BE2C (cell line): ENCODE data around the gene ITGB5.

Source experiments
- DNase-seq: peaks from one replicate; pipeline ENCODE4 v3.0.0-alpha.2; 2020
- H3K27me3 ChIP-seq: fragments of 250-450 bp; sonication (Bioruptor Pico); 2 replicates; pipeline ENCODE4 v1.5.1; 2020; ENCODE audit warnings: mild to moderate bottlenecking
- H3K36me3 ChIP-seq: fragments of 250-450 bp; sonication (Bioruptor Pico); 2 replicates; pipeline ENCODE4 v1.5.1; 2020; ENCODE audit warnings: mild to moderate bottlenecking
- H3K4me1 ChIP-seq: fragments of 250-450 bp; sonication (Bioruptor Pico); 2 replicates; pipeline ENCODE4 v1.5.1; 2020
- H3K4me3 ChIP-seq: 2 replicates; pipeline ENCODE4 v1.5.1; 2011; ENCODE audit warnings: low read depth, low read length
- H3K9me3 ChIP-seq: fragments of 250-450 bp; sonication (Bioruptor Pico); 2 replicates; pipeline ENCODE4 v1.5.1; 2020
- TF ChIP-seq, protein P1 (sequence below): IDR thresholded peaks from 2 replicates; pipeline ENCODE4 v1.5.1; 2012; ENCODE audit warnings: mild to moderate bottlenecking, low read depth, low read length

Gene ITGB5

DNA sequence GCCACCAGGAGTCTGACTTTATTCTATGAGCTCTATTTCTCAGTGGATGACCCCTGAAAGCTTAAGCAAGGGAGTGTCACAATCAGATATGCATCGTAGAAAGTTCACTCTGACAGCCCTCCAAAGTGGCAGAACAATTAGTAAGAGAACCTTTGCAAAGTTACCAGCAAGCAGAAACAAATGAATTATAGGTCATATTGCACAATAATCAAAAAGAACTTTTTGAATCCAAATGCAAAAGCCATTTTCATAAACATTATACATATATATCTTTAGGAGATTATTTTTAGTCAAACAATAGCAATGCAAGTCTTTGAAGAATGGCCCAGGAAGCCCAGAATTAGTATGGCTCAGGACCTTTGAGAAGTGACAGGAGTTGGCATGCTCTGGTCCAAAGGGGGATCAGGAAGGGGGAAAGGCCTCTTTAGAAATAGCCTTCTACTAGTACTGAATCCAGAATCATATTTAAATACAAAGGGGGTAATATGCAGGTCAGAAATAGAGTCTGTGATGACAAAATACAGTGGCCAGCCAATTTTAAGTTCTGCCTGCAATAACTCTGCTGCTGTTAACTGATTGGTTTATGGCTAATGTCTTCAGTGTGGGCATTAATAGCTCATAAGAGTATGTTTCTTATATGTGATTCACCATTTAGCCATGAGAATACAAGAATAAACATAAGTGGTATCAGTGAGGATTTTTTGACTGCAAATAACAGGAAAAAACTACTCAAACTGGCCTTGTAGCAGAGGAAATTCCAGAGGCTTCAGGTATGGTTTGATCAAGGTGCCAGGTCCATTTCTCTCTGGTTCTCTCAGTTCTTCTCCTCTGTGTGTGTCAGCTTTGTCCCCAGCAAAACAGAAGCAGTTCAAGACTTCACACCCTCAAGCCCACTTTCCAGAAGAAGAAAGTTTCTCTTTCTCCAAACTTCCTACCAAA, 17.0 kb upstream of the ITGB5 start:
- Histone ChIP-seq H3K4me3 (no peak overlapping the region), H3K4me1 (peaks cover 6% of the 10 kb centered on the region; the same call in 1 of the 2 replicates), H3K36me3 (no peaks in the 10 kb centered on the region), H3K27me3 (no peaks in the 10 kb centered on the region), H3K9me3 (no peaks in the 10 kb centered on the region)
- TF ChIP-seq, protein P1, sequence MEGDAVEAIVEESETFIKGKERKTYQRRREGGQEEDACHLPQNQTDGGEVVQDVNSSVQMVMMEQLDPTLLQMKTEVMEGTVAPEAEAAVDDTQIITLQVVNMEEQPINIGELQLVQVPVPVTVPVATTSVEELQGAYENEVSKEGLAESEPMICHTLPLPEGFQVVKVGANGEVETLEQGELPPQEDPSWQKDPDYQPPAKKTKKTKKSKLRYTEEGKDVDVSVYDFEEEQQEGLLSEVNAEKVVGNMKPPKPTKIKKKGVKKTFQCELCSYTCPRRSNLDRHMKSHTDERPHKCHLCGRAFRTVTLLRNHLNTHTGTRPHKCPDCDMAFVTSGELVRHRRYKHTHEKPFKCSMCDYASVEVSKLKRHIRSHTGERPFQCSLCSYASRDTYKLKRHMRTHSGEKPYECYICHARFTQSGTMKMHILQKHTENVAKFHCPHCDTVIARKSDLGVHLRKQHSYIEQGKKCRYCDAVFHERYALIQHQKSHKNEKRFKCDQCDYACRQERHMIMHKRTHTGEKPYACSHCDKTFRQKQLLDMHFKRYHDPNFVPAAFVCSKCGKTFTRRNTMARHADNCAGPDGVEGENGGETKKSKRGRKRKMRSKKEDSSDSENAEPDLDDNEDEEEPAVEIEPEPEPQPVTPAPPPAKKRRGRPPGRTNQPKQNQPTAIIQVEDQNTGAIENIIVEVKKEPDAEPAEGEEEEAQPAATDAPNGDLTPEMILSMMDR, result no peak
- DNase-seq, result no peak

GRCh38 chr3:124896824-124897526, 9.8 kb upstream of the ITGB5 start:
- Histone ChIP-seq H3K36me3 (no peaks in the 10 kb centered on the region), H3K9me3 (no peaks in the 10 kb centered on the region), H3K27me3 (no peaks in the 10 kb centered on the region), H3K4me1 (no peaks in the 10 kb centered on the region), H3K4me3 (no peak overlapping the region)
- no peak for DNase-seq
- TF ChIP-seq, protein P1, result no peak

DNA sequence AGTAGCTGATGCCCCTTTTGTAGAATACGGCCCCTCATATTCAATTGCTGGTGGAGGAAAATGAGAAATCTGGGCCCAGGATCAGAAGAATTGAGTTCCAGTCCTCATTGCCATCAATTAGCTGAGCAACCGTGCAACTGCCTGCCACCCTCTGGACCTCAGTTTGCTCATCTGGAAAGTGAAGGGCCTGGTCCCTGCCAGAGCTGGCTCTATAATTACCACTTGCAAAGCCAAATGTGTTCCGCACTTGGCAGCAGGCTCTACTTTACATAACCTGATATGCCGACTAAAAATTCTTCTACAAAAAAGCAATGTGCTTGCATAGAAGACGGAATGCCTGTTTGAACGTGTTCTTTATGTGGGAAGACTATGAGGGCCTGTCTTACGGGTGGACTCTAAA, 8.6 kb upstream of the ITGB5 start:
- no peaks in the 10 kb centered on the region for H3K4me1 ChIP-seq
- no peaks in the 10 kb centered on the region for H3K36me3 ChIP-seq
- H3K9me3 ChIP-seq, result no peaks in the 10 kb centered on the region
- H3K27me3 ChIP-seq, result no peaks in the 10 kb centered on the region
- TF ChIP-seq, protein P1, result no peak
- no peak for DNase-seq
- no peak overlapping the region for H3K4me3 ChIP-seq

DNA sequence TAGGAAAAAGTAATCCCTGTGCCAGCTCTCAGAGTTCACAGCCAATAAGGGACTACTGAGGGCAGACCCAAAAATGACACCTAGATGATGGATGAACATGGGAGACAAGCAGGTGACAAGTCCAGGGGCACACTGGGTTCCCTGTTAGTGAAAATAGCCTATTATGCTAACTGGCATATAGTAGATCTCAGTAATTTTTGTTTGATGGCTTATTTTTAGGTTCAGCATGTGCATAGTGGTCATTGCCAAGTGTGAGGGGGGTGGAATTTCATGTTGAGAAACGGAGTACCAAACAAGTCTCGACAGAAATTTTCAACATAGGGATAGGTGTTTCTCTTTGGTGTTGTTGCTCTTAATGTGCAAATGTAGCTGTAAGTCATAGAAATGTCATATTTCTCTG, 6.4 kb upstream of the ITGB5 start:
- Histone ChIP-seq H3K36me3 (no peaks in the 10 kb centered on the region; the same call in 1 of the 2 replicates), H3K27me3 (no peaks in the 10 kb centered on the region), H3K4me3 (no peak overlapping the region), H3K4me1 (no peaks in the 10 kb centered on the region), H3K9me3 (no peaks in the 10 kb centered on the region)
- DNase-seq, result no peak
- TF ChIP-seq, protein P1, result no peak

DNA sequence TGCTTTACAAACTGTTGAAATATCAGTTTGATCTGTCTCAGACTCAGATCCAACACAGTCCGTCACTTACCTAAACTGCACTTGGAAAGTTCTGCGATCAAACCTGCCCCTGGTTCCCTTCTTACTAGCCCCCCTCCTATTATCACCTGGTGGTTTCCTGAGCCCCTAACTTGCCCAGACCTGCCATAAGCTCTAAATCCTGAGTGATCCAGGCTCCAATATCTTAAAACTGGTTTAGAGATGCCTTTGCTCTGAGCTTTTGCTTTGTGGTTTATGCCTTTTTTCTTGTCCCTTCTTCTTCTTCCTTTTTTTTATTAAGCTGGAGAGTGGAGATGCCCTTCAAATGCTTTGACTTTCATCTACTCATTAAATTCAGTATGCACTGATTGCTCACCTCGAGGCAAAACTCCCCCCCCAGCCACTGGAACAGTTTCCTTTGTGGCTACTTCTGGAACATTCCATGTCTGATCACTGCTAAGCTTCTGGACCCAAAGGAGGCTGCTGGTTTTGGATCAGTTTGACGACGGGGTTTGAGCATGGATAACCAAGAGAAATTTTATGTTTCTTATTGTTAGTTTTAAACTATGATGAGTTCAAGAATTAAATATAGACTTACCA, 3.5 kb upstream of the ITGB5 start:
- Histone ChIP-seq H3K4me1 (no peaks in the 10 kb centered on the region), H3K36me3 (no peaks in the 10 kb centered on the region; the same call in 1 of the 2 replicates), H3K4me3 (no peak overlapping the region), H3K9me3 (no peaks in the 10 kb centered on the region), H3K27me3 (no peaks in the 10 kb centered on the region)
- TF ChIP-seq, protein P1, result no peak
- DNase-seq, result no peak
